ENCODE results near the gene ATAD1. TPM values are rescaled to one million over a fixed set of nuclear protein-coding genes. Genes with fewer than 3 reads are reported as not detected.
"Not testable (repeated sequence)": the region's sequence is repeated elsewhere in the genome, so short reads cannot be mapped to it uniquely, and the experiment has no call there.

The ATAD1 gene
- total RNA-seq, 4 donors from 2014 or later, result 36.6 to 52.8 (median 45.8) TPM

- 3% methylated on average over 10 of the region's 16 CpGs; no CpG with 5 or more reads in 1 of the 2 donors for WGBS, 2 donors (ENCODE audit: low coverage in 1 of 2)
- TF ChIP-seq EP300 (IDR thresholded peaks at IDR 0.05) (no peak), CTCF (IDR thresholded peaks at IDR 0.05) (no peak), POLR2A (IDR thresholded peaks at IDR 0.05) (no peak), POLR2AphosphoS5 (IDR thresholded peaks at IDR 0.05) (peak; percentile 55)
- H3K27ac ChIP-seq, result peak overlapping the region; percentile 63 to 99 (median 98)
- peak overlapping the region; percentile 44 to 88 for H3K4me3 ChIP-seq
- no peaks in the 10 kb centered on the region for H3K36me3 ChIP-seq
- H3K4me1 ChIP-seq, result peaks cover 0 to 18% (median 5%) of the 10 kb centered on the region in 3 donors
- H3K9me3 ChIP-seq, result no peaks in the 10 kb centered on the region
- ATAC-seq, result peak; percentile 37
- H3K27me3 ChIP-seq, result no peaks in the 10 kb centered on the region
Measured at GRCh38 chr10:87861566-87861952, 43.5 kb upstream of the ATAD1 start.

- no peak for ATAC-seq
Measured at GRCh38 chr10:87860816-87861403, 42.9 kb upstream of the ATAD1 start.

GRCh38 chr10:87860156-87860795, 42.2 kb upstream of the ATAD1 start:
- no peak for TF ChIP-seq POLR2AphosphoS5 (IDR thresholded peaks at IDR 0.05)
- peak in 2 of 4 experiments; percentile 33 for TF ChIP-seq CTCF (IDR thresholded peaks at IDR 0.05)
- TF ChIP-seq POLR2A (IDR thresholded peaks at IDR 0.05), result no peak
- TF ChIP-seq EP300 (IDR thresholded peaks at IDR 0.05), result no peak
- Histone ChIP-seq H3K36me3 (no peaks in the 10 kb centered on the region), H3K27me3 (no peaks in the 10 kb centered on the region), H3K9me3 (no peaks in the 10 kb centered on the region), H3K4me1 (peaks cover 0 to 18% (median 5%) of the 10 kb centered on the region in 3 donors), H3K27ac (peak overlapping the region in 2 of 4 donors; percentile 98 to 99), H3K4me3 (no peak overlapping the region)
- no peak for ATAC-seq
- 39 to 40% methylated on average over 2 to 3 of the region's 3 CpGs for WGBS, 2 donors (ENCODE audit: low coverage in 1 of 2)

More at GRCh38 chr10:87860816-87861403, 42.9 kb upstream of the ATAD1 start:
- 78 to 79% methylated on average over 2 to 4 of the region's 4 CpGs for whole genome bisulfite sequencing, 2 donors (ENCODE audit: low coverage in 1 of 2)
- Histone ChIP-seq H3K4me1 (peaks cover 0 to 18% (median 5%) of the 10 kb centered on the region in 3 donors), H3K9me3 (no peaks in the 10 kb centered on the region), H3K27me3 (no peaks in the 10 kb centered on the region), H3K4me3 (peak overlapping the region in 1 of 2 donors; percentile 88), H3K27ac (peak overlapping the region in 3 of 4 donors; percentile 98 to 99 (median 98)), H3K36me3 (no peaks in the 10 kb centered on the region)
- TF ChIP-seq EP300 (IDR thresholded peaks at IDR 0.05) (no peak), CTCF (IDR thresholded peaks at IDR 0.05) (no peak), POLR2A (IDR thresholded peaks at IDR 0.05) (no peak), POLR2AphosphoS5 (IDR thresholded peaks at IDR 0.05) (no peak)

- not testable (repeated sequence) for H3K36me3 ChIP-seq, ATAC-seq, H3K27ac ChIP-seq, H3K9me3 ChIP-seq, H3K4me3 ChIP-seq, H3K27me3 ChIP-seq, H3K4me1 ChIP-seq
- 94 to 95% methylated on average over 3 to 4 of the region's 4 CpGs for WGBS, 2 donors (ENCODE audit: low coverage in 1 of 2)
Measured at GRCh38 chr10:87855665-87856064, 37.6 kb upstream of the ATAD1 start.

GRCh38 chr10:87855247-87855646, 37.2 kb upstream of the ATAD1 start:
- ATAC-seq, H3K4me3 ChIP-seq, H3K9me3 ChIP-seq, H3K4me1 ChIP-seq, H3K27me3 ChIP-seq, H3K36me3 ChIP-seq, H3K27ac ChIP-seq: not testable (repeated sequence)
- 84 to 93% methylated on average over 4 to 5 of the region's 5 CpGs for WGBS, 2 donors (ENCODE audit: low coverage in 1 of 2)

GRCh38 chr10:87852089-87852488, 34.1 kb upstream of the ATAD1 start:
- Histone ChIP-seq H3K27ac (no peak overlapping the region), H3K27me3 (no peaks in the 10 kb centered on the region), H3K4me1 (no peaks in the 10 kb centered on the region), H3K4me3 (no peak overlapping the region), H3K36me3 (no peaks in the 10 kb centered on the region), H3K9me3 (no peaks in the 10 kb centered on the region)
- TF ChIP-seq POLR2AphosphoS5 (IDR thresholded peaks at IDR 0.05), result no peak
- TF ChIP-seq CTCF (IDR thresholded peaks at IDR 0.05), result no peak
- TF ChIP-seq POLR2A (IDR thresholded peaks at IDR 0.05), result no peak
- TF ChIP-seq EP300 (IDR thresholded peaks at IDR 0.05), result no peak
- WGBS, 2 donors (ENCODE audit: low coverage in 1 of 2), result 85 to 100% methylated on average over 1 of the region's 1 CpG
- ATAC-seq, result no peak

All from gastroesophageal sphincter (tissue), 4 donors.